Activated T-cell treated with anti-CD3 and anti-CD28 coated beads for 1 hour (primary cell): ENCODE results near the gene IFNGR2.
A peak's percentile ranks its signal among the peaks of the same experiment; 100 is the strongest.
"Not testable (repeated sequence)": the region's sequence is repeated elsewhere in the genome, so short reads cannot be mapped to it uniquely, and the experiment has no call there.

Experiments
- DNase-seq: peaks from one replicate; pipeline ENCODE4 v3.0.0-alpha.2; 2020; ENCODE audit warnings: low read depth

The IFNGR2 gene

GRCh38 chr21:33403128-33403785 is at the start of gene IFNGR2:
Gene IFNGR2 (plus strand): TSS chr21:33403413. CDS start chr21:33403544, 131 bp downstream.
- peak; percentile 38 for DNase-seq

- DNase-seq, result no peak
Measured at GRCh38 chr21:33355355-33355754, 47.9 kb upstream of the IFNGR2 start.

GRCh38 chr21:33355996-33356395 is 47.2 kb upstream of the IFNGR2 start:
- no peak for DNase-seq

GRCh38 chr21:33357177-33357576 is 46.0 kb upstream of the IFNGR2 start:
- no peak for DNase-seq

GRCh38 chr21:33359446-33359845 is 43.8 kb upstream of the IFNGR2 start:
- no peak for DNase-seq

- no peak for DNase-seq
Measured at GRCh38 chr21:33360281-33360680, 42.9 kb upstream of the IFNGR2 start.

- DNase-seq, result peak; percentile 91
Measured at GRCh38 chr21:33360881-33361602, 42.2 kb upstream of the IFNGR2 start.

- peak; percentile 37 for DNase-seq
Measured at GRCh38 chr21:33362044-33362555, 41.1 kb upstream of the IFNGR2 start.

- not testable (repeated sequence) for DNase-seq
Measured at GRCh38 chr21:33363911-33364609, 39.2 kb upstream of the IFNGR2 start.

- no peak for DNase-seq
Measured at GRCh38 chr21:33364830-33365229, 38.4 kb upstream of the IFNGR2 start.

- DNase-seq, result no peak
Measured at GRCh38 chr21:33367309-33367973, 35.8 kb upstream of the IFNGR2 start.

- no peak for DNase-seq
Measured at GRCh38 chr21:33368124-33368523, 35.1 kb upstream of the IFNGR2 start.

GRCh38 chr21:33368576-33368975 is 34.6 kb upstream of the IFNGR2 start:
- no peak for DNase-seq

GRCh38 chr21:33369586-33369985 is 33.6 kb upstream of the IFNGR2 start:
- DNase-seq, result no peak

- no peak for DNase-seq
Measured at GRCh38 chr21:33370305-33370704, 32.9 kb upstream of the IFNGR2 start.

- DNase-seq, result no peak
Measured at GRCh38 chr21:33371366-33371765, 31.8 kb upstream of the IFNGR2 start.

- DNase-seq, result no peak
Measured at GRCh38 chr21:33372582-33372981, 30.6 kb upstream of the IFNGR2 start.

- no peak for DNase-seq
Measured at GRCh38 chr21:33373451-33373850, 29.8 kb upstream of the IFNGR2 start.

GRCh38 chr21:33374080-33374449 is 29.1 kb upstream of the IFNGR2 start:
- no peak for DNase-seq

- DNase-seq, result peak; percentile 51
Measured at GRCh38 chr21:33374450-33375096, 28.6 kb upstream of the IFNGR2 start.

GRCh38 chr21:33375101-33375644 is 28.0 kb upstream of the IFNGR2 start:
- DNase-seq, result no peak
